ENCODE data around the gene GPR161. TPM values are rescaled to one million over a fixed set of nuclear protein-coding genes. Genes with fewer than 3 reads are reported as not detected.

Gene GPR161
- total and polyA plus RNA-seq, 10 of the 15 experiments (the other 5 are each of a cell fraction or from before 2014, with no cell fraction given): 0.07 to 0.49 (median 0.34) TPM; not detected in 2

- Histone ChIP-seq H2AFZ (ENCODE audit: control insufficient read depth, low read depth, low read length) (no peak overlapping the region), H3K4me1 (ENCODE audit: control insufficient read depth, insufficient read depth, low read length) (no peaks in the 10 kb centered on the region), H3K27ac (ENCODE audit: control insufficient read depth, insufficient read depth) (no peak overlapping the region), H3K4me3 (no peak overlapping the region), H3K9me3 (replicated peaks; ENCODE audit: control insufficient read depth, insufficient read depth, low read length) (no peaks in the 10 kb centered on the region), H3K9ac (ENCODE audit: control insufficient read depth, insufficient read depth, low read length) (no peak overlapping the region), H3K4me2 (ENCODE audit: control insufficient read depth, insufficient read depth) (no peak overlapping the region), H3K27me3 (replicated peaks in 1 of 2; ENCODE audit: control insufficient read depth in 2 of 2, insufficient read depth in 2 of 2, low read length in 1 of 2) (no peaks in the 10 kb centered on the region), H3K79me2 (ENCODE audit: control insufficient read depth, insufficient read depth, low read length) (no peaks in the 10 kb centered on the region), H3K36me3 (ENCODE audit: control insufficient read depth in 2 of 2, insufficient read depth in 2 of 2, low read length in 1 of 2) (no peaks in the 10 kb centered on the region), H4K20me1 (ENCODE audit: control insufficient read depth, insufficient read depth) (no peaks in the 10 kb centered on the region)
- ChIA-PET RAD21 (ENCODE audit: unreplicated experiment) (interaction anchor here (2.4 kb wide), 1 partner anchor 63 kb away, joined by 18 read pairs; no protein-coding TSS in a partner anchor), CTCF (interaction anchor here (0.7 to 6.6 kb wide), 15 partner anchors 11 to 588 kb away, joined by 3 to 42 read pairs (median 5); no protein-coding TSS in a partner anchor), SMC1A (ENCODE audit: uncharacterized antibody, unreplicated experiment) (interaction anchor here (0.9 kb wide), 1 partner anchor 64 kb away, joined by 3 read pairs; no protein-coding TSS in a partner anchor), POLR2A (no interaction called here)
- no TSS peak for BruUV-seq (replicated peaks)
- in situ Hi-C loops (cut with MboI) (no loop called here), intact Hi-C loops (cut with micrococcal nuclease; ENCODE audit: unreplicated experiment) (no loop called here)
- WGBS (ENCODE audit: insufficient coverage, insufficient replicate concordance, low lambda C conversion rate, missing lambda C conversion rate): 72% methylated on average over 3 of the region's 5 CpGs
- FAIRE-seq: no peak
- TF ChIP-seq BMI1 (IDR thresholded peaks at IDR 0.05; ENCODE audit: borderline replicate concordance) (no peak), ZBTB11 (CRISPR knock-in tag; IDR thresholded peaks at IDR 0.05) (no peak), SKIL (IDR thresholded peaks at IDR 0.05; ENCODE audit: low read depth, poor library complexity, severe bottlenecking) (no peak), SUPT20H (IDR thresholded peaks at IDR 0.05; ENCODE audit: borderline replicate concordance, control insufficient read depth, low read depth, low read length) (no peak), JUND (IDR thresholded peaks at IDR 0.05; ENCODE audit: low read depth, low read length) (no peak), ATF3 (IDR thresholded peaks at IDR 0.05; ENCODE audit: borderline replicate concordance, extremely low read depth, low read depth, low read length) (no peak), FOXK2 (IDR thresholded peaks at IDR 0.05) (no peak), YY1 (IDR thresholded peaks at IDR 0.05; ENCODE audit: low read depth, low read length) (no peak), ESRRA (IDR thresholded peaks at IDR 0.05; ENCODE audit: low read length) (no peak), EZH2 (IDR thresholded peaks at IDR 0.05; ENCODE audit: borderline replicate concordance, control insufficient read depth, low read depth, low read length) (no peak), CBX5 (IDR thresholded peaks at IDR 0.05; ENCODE audit: low read depth) (no peak), PAX5 (IDR thresholded peaks at IDR 0.05; ENCODE audit: borderline replicate concordance, low read depth, low read length) (no peak), NRF1 (conservative IDR thresholded peaks at IDR 0.05; ENCODE audit: low read depth, low read length) (no peak)
- no peak for DNase-seq (ENCODE audit: low read depth, low spot score)
- no peak for ATAC-seq
Measured at GRCh38 chr1:168146160-168146539, 9.4 kb upstream of the GPR161 start.
